A673 (cell line): Measurements from ENCODE around the gene NFS1. TPM values are rescaled to one million over a fixed set of nuclear protein-coding genes. Genes with fewer than 3 reads are reported as not detected.

Experiments
- BruUV-seq: library from RNA; stranded (reverse); fragments of 400-500 nt; replicated peaks from 2 replicates; lab custom pipeline; 2021; lab: Mats Ljungman, UMichigan
- CTCF ChIA-PET: fragments of 300-600 bp; sonication (Branson Sonifier 250); formaldehyde crosslinking; loops from one replicate; lab custom pipeline; 2022; ENCODE audit warnings: antibody characterized with exemption; lab: Charles Lee
- POLR2A ChIA-PET: fragments of 300-600 bp; sonication (Branson Sonifier 250); formaldehyde crosslinking; loops from one replicate; lab custom pipeline; 2022; ENCODE audit warnings: antibody characterized with exemption; ENCODE audit not compliant: low non-redundant PET; lab: Charles Lee
- DNase-seq: peaks from one replicate; pipeline ENCODE4 v3.0.0-alpha.2; 2015; ENCODE audit warnings: low spot score
- H3K27ac ChIP-seq: fragments of 200-600 bp; sonication (generic); 2 replicates; pipeline ENCODE4 v1.5.1; 2016; ENCODE audit warnings: mixed run types, low read depth, mild to moderate bottlenecking, mixed read lengths, antibody characterized with exemption, low read length; ENCODE audit not compliant: poor library complexity, severe bottlenecking
- H3K27me3 ChIP-seq: fragments of 200-600 bp; sonication (generic); replicated peaks from 2 replicates; pipeline ENCODE4 v1.6.1; 2017; ENCODE audit warnings: mixed run types, low read depth, mild to moderate bottlenecking, mixed read lengths, antibody characterized with exemption, low read length; ENCODE audit not compliant: insufficient read depth, poor library complexity
- H3K36me3 ChIP-seq: fragments of 200-600 bp; sonication (generic); 2 replicates; pipeline ENCODE4 v1.6.1; 2016; ENCODE audit warnings: mixed run types, mild to moderate bottlenecking, mixed read lengths, antibody characterized with exemption, low read length; ENCODE audit not compliant: insufficient read depth, poor library complexity, severe bottlenecking
- H3K4me1 ChIP-seq: fragments of 200-600 bp; sonication (generic); 2 replicates; pipeline ENCODE4 v1.6.1; 2017; ENCODE audit warnings: mixed run types, mild to moderate bottlenecking, mixed read lengths, antibody characterized with exemption, low read length; ENCODE audit not compliant: insufficient read depth, poor library complexity, severe bottlenecking
- H3K4me3 ChIP-seq: fragments of 200-600 bp; sonication (generic); 2 replicates; pipeline ENCODE4 v1.5.1; 2016; ENCODE audit warnings: low read depth, mixed run types, mild to moderate bottlenecking, mixed read lengths, low read length; ENCODE audit not compliant: poor library complexity, severe bottlenecking
- H3K9me3 ChIP-seq: fragments of 200-600 bp; sonication (generic); 2 replicates; pipeline ENCODE4 v1.6.1; 2016; ENCODE audit warnings: mixed run types, low read depth, mild to moderate bottlenecking, mixed read lengths, antibody characterized with exemption, low read length; ENCODE audit not compliant: poor library complexity, severe bottlenecking
- CTCF ChIP-seq: fragments of 300-800, 200-600 bp; sonication (generic); conservative IDR thresholded peaks from 2 replicates; pipeline ENCODE4 v1.5.1; 2017; ENCODE audit warnings: low read depth, mild to moderate bottlenecking, antibody characterized with exemption, low read length, moderate library complexity, mixed read lengths
- EZH2 ChIP-seq: fragments of 200-600 bp; sonication (generic); IDR thresholded peaks from 2 replicates; pipeline ENCODE4 v1.6.1; 2017; ENCODE audit warnings: borderline replicate concordance, low read depth, mild to moderate bottlenecking, mixed read lengths, antibody characterized with exemption, low read length; ENCODE audit not compliant: poor library complexity, severe bottlenecking
- intact Hi-C: fragments of 100-400 bp; cut with micrococcal nuclease; formaldehyde crosslinking; loops from one replicate; pipeline ENCODE4 v1.10.0; 2022; ENCODE audit not compliant: unreplicated experiment
- total RNA-seq: library from RNA; stranded (reverse); gene quantifications from 2 replicates; pipeline ENCODE4 v1.2.3, GENCODE V29; 2021

Gene NFS1
- total RNA-seq, 1 experiment from 2014 or later = 22.2 TPM

DNA sequence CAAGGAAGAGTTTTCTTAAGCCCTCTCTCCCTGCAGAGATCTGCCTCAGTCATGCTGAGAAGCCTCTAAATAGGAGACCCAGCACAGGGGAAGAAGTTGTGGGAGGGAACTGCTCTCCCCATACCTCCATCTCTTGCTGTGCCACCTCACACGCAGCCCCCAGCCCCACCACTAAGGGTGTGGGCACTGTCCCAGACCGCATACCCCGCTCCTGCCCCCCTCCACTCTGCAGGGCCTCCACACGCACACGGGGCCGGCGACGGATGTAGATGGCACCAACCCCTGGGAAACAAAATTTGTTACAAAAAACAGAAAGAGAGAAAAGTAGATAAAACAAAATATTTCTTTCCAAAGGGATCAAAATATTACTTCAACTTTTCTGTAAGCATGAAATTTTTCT lies 24.2 kb downstream of the NFS1 start:
- H3K4me3 ChIP-seq = no peak overlapping the region
- H3K36me3 ChIP-seq = peaks cover 4% of the 10 kb centered on the region
- H3K4me1 ChIP-seq = no peaks in the 10 kb centered on the region
- ChIA-PET POLR2A (no interaction called here), CTCF (no interaction called here)
- no peak for TF ChIP-seq EZH2
- TF ChIP-seq CTCF = no peak
- H3K9me3 ChIP-seq = no peaks in the 10 kb centered on the region
- no peak overlapping the region for H3K27ac ChIP-seq
- DNase-seq = no peak
- BruUV-seq = no TSS peak
- intact Hi-C loops = no loop called here
- H3K27me3 ChIP-seq = no peaks in the 10 kb centered on the region

DNA sequence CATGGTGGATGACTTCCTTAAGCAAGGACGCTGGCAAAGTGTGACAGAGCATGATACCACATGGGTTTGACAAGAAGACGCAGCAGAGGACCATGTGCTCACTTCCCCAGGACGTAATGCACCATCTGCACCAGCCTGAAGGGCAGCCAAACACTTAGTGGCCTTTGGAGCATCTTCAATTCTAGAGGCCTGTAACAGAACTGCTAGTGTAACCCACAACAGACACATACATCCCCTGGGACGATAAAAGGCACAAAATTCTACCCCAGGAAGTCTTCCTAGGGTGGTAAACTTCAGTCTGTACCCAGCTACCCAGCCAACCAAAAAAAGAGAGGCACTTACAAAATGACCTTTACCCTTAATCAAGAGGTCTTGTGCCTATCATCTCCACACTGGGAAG lies 25.3 kb downstream of the NFS1 start:
- no peak for DNase-seq
- Histone ChIP-seq H3K9me3 (no peaks in the 10 kb centered on the region), H3K4me1 (no peaks in the 10 kb centered on the region), H3K36me3 (peaks cover 9% of the 10 kb centered on the region), H3K4me3 (no peak overlapping the region), H3K27me3 (no peaks in the 10 kb centered on the region), H3K27ac (no peak overlapping the region)
- no TSS peak for BruUV-seq
- POLR2A ChIA-PET = no interaction called here
- TF ChIP-seq CTCF (no peak), EZH2 (no peak)
- intact Hi-C loops = no loop called here
- CTCF ChIA-PET = no interaction called here

DNA sequence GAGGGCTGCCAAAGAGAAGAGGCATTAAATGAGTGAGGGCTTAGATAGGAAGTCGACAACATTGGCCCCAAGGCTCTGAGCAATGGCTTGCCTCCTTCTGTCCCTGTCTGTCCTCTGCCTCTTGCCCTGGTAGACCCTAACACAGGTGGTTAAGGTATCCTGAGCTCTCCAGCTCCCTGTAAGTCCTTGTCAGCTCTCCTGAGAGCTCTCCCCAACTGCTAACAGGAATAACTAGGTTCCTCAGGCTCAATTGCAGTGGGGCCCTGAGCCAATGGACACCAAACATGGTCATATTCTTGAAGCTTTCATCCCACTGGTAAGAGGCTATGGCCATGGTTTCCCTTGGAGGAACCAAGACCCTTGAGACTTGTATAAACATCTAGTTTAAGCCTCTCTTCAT lies 29.5 kb downstream of the NFS1 start:
- H3K36me3 ChIP-seq = peaks cover 11% of the 10 kb centered on the region
- H3K4me3 ChIP-seq = no peak overlapping the region
- H3K27ac ChIP-seq = no peak overlapping the region
- no peak for TF ChIP-seq CTCF
- TF ChIP-seq EZH2 = no peak
- no peaks in the 10 kb centered on the region for H3K27me3 ChIP-seq
- ChIA-PET CTCF (no interaction called here), POLR2A (no interaction called here)
- no peak for DNase-seq
- H3K9me3 ChIP-seq = no peaks in the 10 kb centered on the region
- intact Hi-C loops = no loop called here
- H3K4me1 ChIP-seq = no peaks in the 10 kb centered on the region
- no TSS peak for BruUV-seq
